Measurements from ENCODE around the gene ZBTB7C.

DNA sequence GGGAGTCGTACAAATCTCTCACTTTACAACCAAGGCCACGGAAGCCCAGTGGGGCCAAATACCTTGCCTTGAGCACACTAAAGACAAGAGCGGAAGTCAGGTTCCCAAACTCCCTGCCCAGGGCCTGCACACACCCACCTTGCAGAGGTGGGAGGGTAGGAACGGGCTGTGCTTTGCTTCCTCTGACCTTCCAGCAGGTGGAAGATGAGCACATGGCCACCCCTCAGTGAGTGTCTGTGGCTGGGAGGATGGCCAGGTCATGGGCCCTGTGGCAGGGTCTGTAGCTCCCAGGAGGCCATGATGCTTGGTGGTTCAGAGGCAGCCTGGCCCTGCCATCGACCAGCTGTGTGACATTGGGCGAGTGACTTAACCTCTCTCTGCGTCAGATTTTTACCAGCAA, 218.2 kb downstream of the ZBTB7C start:
- TF ChIP-seq, protein P1, sequence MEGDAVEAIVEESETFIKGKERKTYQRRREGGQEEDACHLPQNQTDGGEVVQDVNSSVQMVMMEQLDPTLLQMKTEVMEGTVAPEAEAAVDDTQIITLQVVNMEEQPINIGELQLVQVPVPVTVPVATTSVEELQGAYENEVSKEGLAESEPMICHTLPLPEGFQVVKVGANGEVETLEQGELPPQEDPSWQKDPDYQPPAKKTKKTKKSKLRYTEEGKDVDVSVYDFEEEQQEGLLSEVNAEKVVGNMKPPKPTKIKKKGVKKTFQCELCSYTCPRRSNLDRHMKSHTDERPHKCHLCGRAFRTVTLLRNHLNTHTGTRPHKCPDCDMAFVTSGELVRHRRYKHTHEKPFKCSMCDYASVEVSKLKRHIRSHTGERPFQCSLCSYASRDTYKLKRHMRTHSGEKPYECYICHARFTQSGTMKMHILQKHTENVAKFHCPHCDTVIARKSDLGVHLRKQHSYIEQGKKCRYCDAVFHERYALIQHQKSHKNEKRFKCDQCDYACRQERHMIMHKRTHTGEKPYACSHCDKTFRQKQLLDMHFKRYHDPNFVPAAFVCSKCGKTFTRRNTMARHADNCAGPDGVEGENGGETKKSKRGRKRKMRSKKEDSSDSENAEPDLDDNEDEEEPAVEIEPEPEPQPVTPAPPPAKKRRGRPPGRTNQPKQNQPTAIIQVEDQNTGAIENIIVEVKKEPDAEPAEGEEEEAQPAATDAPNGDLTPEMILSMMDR (IDR thresholded peaks at IDR 0.05) = no peak
- no peak for TF ChIP-seq POLR2A (IDR thresholded peaks at IDR 0.05)

Measured in body of pancreas (tissue), 4 donors.